ENCODE data around the gene CRYM. TPM values are rescaled to one million over a fixed set of nuclear protein-coding genes. Genes with fewer than 3 reads are reported as not detected.

Gene CRYM
- not detected in 2 replicates for total RNA-seq

DNA sequence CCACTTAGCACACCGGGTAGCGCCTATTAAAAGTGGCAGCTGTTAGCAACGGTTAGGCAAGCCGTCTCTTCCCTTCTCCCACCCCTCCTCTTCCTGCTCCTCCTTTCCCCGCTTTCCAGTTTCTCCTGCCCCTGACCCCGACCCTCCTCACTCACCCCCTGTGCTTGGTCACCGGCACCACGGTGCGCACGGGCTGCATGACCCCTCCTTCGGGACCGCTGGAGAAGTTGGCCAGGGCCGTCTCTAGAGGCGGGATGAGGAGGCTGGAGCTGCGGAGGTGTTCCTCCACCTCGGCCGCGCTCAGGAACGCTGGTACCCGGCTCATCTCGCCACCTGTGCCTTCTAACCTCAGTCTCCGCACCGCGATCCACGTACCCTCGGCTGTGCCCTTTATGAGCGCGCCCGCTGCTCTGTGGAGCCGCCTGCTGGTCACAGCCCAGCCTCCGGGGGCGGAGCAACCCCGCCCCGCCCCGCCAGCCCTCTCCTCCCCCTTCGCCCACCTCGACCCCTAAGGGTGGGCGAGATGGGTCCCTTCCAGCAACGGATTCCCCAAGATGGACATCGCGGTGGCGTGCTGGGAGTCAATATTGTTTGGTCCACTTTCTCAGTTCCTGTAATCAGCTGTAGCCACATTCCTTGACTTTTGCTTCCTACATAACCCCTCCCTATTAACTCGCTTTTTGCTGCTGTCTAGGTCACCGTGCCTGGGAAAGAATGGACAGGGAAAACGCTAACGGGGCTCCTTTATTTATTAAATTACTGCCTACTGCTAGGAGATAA, at the start of gene CRYM:
CRYM (minus strand) TSS at position 364 of the 780 bp plus-strand sequence; CDS start at position 325, 39 bp downstream.

DNA sequence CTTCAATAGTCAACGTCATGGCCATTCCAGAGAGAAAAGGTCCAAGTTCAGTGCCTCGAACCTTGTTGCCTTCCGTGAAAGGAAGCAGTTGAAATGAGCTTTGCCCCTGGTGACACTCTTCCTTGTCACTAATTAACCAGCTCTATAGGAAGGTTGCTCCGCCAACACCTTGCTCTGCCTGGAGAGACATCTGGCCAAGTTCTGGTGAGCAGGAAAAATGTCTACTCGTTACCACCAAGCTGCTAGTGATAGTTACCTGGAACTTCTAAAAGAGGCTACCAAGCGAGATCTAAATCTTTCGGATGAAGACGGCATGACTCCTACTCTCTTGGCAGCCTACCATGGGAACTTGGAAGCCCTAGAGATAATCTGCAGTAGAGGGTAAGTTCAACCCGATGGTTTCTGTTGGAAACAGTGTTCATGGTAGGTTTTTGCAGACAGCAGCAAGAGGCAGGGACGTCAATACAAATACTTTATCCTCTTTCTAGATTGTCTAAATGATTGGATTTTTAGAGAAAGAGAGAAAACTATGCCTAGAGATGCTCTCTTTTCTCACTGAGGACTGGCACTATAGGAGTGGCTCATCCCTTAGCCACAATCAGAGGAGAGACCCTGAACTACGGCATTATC, 44.5 kb downstream of the CRYM start, which contains the start of gene ANKS4B:
ANKS4B (plus strand) TSS at position 179 of the 630 bp plus-strand sequence; CDS start at position 218, 39 bp downstream.

DNA sequence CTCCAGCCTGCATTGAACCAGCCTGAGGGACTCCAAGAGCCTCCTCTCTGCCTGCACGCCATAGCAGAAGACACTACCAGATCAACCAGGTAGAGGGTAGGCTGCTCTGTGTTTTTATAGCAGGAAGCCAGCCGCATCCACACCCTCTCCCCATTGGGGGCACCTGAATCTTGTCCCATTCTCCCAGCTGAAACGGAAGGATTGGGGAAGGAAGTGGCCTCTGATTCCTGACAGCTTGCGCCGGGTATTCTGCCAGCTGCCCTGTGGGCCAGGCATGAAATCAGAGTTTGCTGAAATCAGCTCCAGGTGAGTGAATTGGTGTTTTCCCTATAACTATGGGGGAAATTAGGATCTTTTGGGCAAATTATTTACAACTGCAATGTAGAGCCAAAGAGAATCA, 66.6 kb downstream of the CRYM start, which contains the start of gene ZP2:
ZP2 (minus strand) TSS at position 89 of the 400 bp plus-strand sequence; CDS start at position 62, 27 bp downstream.

Other genes with a start within 250 kb of the CRYM start
- gene DNAH3, start 127.4 kb downstream of the CRYM start, total RNA-seq: not detected in 2 replicates
- 28.2 and 28.5 TPM in 2 replicates for gene LDAF1, start 119.6 kb downstream of the CRYM start, total RNA-seq
- gene ZP2, start 66.7 kb downstream of the CRYM start, total RNA-seq: not detected in 2 replicates
- not detected in 2 replicates for gene ANKS4B, start 44.6 kb downstream of the CRYM start, total RNA-seq

All from bronchus fibroblast of lung (primary cell).